ENCODE results near the gene POC1A.

The POC1A gene

GRCh38 chr3:52085681-52086282, 68.4 kb downstream of the POC1A start:
- no peak for DNase-seq (ENCODE audit: low read depth in 2 of 2)

GRCh38 chr3:52084954-52085680, 69.1 kb downstream of the POC1A start:
- DNase-seq (ENCODE audit: low read depth in 2 of 2) = no peak

DNA sequence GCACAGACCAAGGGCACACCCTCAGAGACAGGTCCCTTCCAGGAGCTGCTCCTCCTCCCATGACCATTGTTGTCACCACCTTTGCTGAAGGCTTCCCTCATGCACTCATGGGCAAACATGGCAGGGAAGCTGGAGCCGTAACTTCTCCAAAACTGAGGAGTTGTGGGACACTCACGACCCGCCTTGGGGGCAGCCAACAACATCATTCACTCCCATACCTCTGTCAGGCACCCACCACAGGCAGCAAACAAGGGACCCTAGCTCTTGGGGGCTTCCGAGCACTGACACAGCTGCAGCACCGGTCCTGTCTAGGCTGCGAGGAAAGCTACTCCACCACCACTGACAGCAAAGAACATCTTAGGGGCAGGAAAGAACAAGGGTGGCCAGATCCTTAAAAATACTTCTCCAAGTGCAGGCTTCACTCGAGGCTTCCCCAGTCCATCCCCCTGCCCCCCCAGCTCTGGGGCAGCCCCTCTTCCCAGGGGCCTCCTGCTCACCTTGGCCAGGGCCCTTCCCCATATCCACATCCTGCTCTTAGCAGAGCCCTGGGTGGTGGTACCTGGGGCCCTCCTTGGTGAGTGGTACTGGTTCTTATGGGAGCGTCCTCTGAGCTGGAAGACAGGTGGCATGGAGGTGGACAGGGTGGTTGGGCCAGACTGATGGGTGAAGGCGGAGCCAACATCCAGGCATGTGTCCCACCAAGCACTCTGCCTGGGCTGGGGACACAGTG, 69.8 kb downstream of the POC1A start:
- DNase-seq (ENCODE audit: low read depth in 2 of 2) = no peak

- no peak for DNase-seq (ENCODE audit: low read depth in 2 of 2)
These were observed 70.6 kb downstream of the POC1A start for GRCh38 chr3:52083556-52084087.

- no peak for DNase-seq (ENCODE audit: low read depth in 2 of 2)
These were observed 71.3 kb downstream of the POC1A start for GRCh38 chr3:52082951-52083350.

- DNase-seq (ENCODE audit: low read depth in 2 of 2) = no peak
These were observed 73.1 kb downstream of the POC1A start for GRCh38 chr3:52080830-52081719.

DNA sequence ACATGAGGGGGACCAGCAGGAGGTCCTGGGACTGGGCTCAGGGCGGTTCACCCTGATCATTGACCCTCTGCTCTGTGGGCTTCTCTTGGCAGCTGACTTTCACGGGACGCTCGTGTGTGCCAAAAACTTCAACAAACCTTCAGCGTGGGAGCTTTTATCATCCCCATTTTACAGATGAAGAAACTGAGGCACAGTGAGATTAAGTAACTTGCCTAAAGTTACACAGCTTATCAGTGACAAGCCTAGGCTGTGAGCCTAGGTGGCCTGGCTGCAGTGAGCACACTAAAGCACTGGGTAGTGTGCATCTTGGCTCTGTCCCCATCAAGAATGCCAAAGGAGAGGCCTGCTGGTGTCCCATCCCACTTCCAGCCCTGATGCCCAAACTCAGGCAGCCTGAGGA, 74.3 kb downstream of the POC1A start:
- no peak for DNase-seq (ENCODE audit: low read depth in 2 of 2)

GRCh38 chr3:52078781-52079560, 75.3 kb downstream of the POC1A start:
- no peak for DNase-seq (ENCODE audit: low read depth in 2 of 2)

DNA sequence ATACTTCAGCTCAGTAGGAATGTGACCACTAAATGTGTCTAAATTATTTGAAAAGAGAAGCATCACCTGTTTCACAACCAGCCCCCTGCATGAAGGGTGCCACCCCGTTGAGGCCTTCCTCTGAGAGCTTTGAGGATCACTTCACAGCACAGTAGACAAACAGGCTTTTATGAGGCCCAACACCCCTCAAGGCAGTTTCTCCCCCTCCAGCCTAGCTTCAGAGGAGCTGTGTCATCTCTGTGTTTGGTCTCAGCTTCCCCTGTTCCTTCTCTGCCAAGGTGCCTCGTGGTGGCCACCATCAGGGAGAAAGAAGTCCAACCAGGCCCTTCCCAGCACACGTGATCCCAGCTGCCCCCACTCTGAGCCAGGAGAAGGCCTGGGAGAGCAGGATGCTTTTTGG, 76.3 kb downstream of the POC1A start:
- DNase-seq (ENCODE audit: low read depth in 2 of 2) = no peak

DNA sequence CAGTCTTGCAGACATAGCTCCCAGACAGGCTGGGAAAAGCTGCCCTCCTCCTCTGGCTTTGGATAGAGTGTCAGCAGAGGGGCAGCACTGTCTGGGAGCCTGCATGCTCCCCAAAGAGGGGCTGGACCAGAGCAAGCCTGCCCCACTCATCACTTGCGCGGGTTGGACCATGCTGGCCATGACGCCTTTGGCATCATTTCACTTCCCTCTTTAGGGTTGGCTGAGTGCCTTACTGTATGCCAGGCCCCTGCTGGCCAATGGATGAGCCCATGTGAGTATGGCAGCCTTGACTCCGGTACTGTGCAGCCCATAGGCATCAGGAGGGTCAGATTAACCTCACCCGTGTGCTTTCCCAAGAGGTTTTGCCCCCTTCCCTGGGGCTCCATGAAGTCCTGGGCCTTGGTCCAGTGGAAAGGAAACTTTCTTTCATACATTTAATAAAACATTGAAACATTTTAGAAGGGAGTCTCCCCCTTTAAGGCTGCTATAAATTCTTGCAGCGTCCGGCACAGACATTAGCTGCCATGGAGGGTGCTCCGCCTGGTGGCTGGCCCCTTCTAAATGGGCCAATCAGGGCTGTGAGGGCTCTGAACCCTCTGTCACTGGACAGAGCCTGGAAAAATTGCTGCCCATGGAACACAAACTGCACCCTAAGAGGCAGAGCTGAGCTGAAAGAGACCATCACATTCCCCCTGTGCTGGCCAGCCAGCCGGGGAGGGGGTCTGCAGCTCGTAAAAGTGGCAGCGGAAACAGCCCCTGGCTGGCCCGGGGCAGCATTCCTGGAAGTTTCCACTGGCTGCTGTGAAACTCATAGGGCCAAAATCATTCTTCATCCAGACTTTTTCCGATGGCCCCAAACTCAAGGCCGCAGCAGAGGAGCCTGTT, 77.1 kb downstream of the POC1A start:
- DNase-seq (ENCODE audit: low read depth in 2 of 2) = no peak

DNA sequence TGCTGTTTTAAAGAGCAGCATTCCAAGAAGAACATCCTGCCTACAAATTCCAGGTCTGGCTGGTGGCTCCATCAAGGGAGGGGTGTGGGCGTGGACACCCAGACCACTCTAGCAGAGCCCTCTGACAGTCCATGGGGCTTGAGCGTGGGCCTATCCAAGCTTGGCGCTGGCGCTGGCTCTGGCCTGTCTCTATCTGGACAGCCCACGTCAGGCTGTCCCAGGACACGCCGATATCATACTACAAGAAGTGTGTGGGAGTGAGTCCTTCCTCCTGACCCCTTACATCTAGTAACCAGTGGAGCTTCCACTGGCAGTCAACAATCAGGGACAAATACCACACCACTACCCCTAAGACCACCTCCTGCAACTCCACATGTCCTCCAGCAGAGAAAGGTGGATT, 80.7 kb downstream of the POC1A start:
- no peak for DNase-seq (ENCODE audit: low read depth in 2 of 2)

DNA sequence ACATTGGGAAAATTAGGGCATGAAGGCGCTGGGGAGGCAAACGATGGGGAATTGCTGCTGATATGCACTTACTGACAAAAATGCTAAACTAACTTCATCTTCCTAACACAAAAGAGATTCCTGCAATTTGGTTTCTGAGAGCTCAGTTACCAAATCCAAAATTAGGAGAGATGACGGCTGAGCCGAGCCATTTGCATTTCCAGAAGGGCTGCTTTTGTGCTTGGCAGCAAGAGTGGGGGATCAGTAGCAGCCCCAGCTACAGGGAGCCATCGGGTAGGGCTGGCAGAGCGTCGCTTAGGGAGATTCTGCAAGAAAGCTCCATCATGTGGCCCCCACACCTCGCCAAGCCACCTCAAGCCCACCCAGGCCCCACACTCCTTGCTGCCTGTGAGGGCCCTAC, 81.8 kb downstream of the POC1A start:
- no peak for DNase-seq (ENCODE audit: low read depth in 2 of 2)

- no peak for DNase-seq (ENCODE audit: low read depth in 2 of 2)
These were observed 82.2 kb downstream of the POC1A start for GRCh38 chr3:52072020-52072419.

GRCh38 chr3:52070724-52071621, 83.2 kb downstream of the POC1A start:
- DNase-seq (ENCODE audit: low read depth in 2 of 2) = no peak

- DNase-seq (ENCODE audit: low read depth in 2 of 2) = no peak
These were observed 84.4 kb downstream of the POC1A start for GRCh38 chr3:52069855-52070254.

GRCh38 chr3:52069135-52069534, 85.1 kb downstream of the POC1A start:
- no peak for DNase-seq (ENCODE audit: low read depth in 2 of 2)

- DNase-seq (ENCODE audit: low read depth in 2 of 2) = no peak
These were observed 85.5 kb downstream of the POC1A start for GRCh38 chr3:52068730-52069129.

DNA sequence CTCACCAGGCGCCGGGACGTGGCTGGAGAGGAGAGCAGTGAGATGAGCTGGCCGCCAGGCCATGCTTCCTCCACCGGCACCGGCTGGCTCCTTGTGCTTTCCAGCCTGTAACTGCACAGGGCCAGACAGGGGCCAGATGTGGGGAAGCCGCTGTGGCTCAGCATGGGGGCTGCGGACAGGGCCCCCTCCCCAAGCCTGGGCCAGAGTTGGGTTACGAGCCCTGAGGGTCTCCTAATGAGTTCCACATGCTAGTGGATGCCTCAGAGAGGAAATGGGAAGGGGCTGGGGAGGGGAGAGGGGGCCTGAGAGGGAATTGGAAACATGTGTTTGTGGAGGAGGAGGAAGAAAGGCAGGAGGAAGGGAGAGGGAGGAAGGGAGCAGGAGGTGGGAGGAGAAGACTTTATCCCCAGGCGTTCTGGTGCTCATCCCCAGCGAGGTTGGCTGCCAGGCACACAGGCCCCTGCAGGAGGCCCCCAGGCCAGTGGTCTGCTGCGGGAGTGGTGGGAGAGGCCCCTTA, 86.1 kb downstream of the POC1A start:
- peak in 1 of 2 experiments; percentile 59 for DNase-seq (ENCODE audit: low read depth in 2 of 2)

DNA sequence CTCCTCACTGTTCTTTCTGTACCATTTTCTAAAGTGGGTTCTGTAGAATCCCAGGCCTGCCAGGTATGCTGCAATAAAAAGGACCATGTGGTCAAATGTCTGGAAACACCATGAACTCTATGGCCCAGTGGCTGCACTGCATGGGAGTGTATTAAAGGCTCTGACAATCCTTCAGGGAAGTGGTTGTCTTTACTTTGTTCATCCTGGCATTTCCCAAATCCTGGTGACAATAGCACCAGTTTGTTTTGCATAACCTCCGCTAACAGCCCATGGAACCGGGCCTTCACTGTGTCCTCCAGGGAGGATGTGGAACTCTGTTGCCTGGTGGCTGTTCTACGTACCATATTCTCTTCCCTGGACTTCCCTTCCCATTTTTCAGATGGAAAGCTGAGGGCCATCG, 86.7 kb downstream of the POC1A start:
- no peak for DNase-seq (ENCODE audit: low read depth in 2 of 2)

Measured in fibroblast of skin of left biceps (primary cell).